ENCODE results near the gene SPSB4.

SPSB4 gene

GRCh38 chr3:141063831-141064230 is 12.7 kb downstream of the SPSB4 start:
- H3K27ac ChIP-seq (ENCODE audit: low read depth, low read length): no peak overlapping the region
- no peak overlapping the region for H3K4me3 ChIP-seq (ENCODE audit: insufficient read depth, low read length, poor library complexity, severe bottlenecking)
- no peaks in the 10 kb centered on the region; the same call in 1 of the 2 replicates for H3K27me3 ChIP-seq (ENCODE audit: low read length)
- no peaks in the 10 kb centered on the region for H4K20me1 ChIP-seq (ENCODE audit: low read depth, low read length)
- H3K9ac ChIP-seq (ENCODE audit: low read length): no peak overlapping the region
- H3K4me2 ChIP-seq (ENCODE audit: low read depth, low read length, poor library complexity, severe bottlenecking): no peak overlapping the region
- H3K9me2 ChIP-seq (replicated peaks; ENCODE audit: insufficient read depth, low read length): no peaks in the 10 kb centered on the region
- no peaks in the 10 kb centered on the region for H3K79me2 ChIP-seq (ENCODE audit: insufficient read depth, low read length)
- no peaks in the 10 kb centered on the region for H3F3A ChIP-seq (ENCODE audit: insufficient read depth)
- no peak overlapping the region for H2AFZ ChIP-seq (ENCODE audit: low read depth, low read length, severe bottlenecking)
- no peaks in the 10 kb centered on the region for H3K36me3 ChIP-seq (ENCODE audit: low read length)
- no peak for TF ChIP-seq CTCF (IDR thresholded peaks at IDR 0.05; ENCODE audit: insufficient read depth, low read length, poor library complexity, severe bottlenecking)
- H3K9me3 ChIP-seq (ENCODE audit: insufficient read depth, low read length): no peaks in the 10 kb centered on the region

GRCh38 chr3:141064255-141064926 is 13.2 kb downstream of the SPSB4 start:
- H3K4me2 ChIP-seq (ENCODE audit: low read depth, low read length, poor library complexity, severe bottlenecking): no peak overlapping the region
- TF ChIP-seq CTCF (IDR thresholded peaks at IDR 0.05; ENCODE audit: insufficient read depth, low read length, poor library complexity, severe bottlenecking): no peak
- TF ChIP-seq EZH2phosphoT487 (conservative IDR thresholded peaks at IDR 0.05; ENCODE audit: low read length): no peak
- H3K36me3 ChIP-seq (ENCODE audit: low read length): no peaks in the 10 kb centered on the region
- H4K20me1 ChIP-seq (ENCODE audit: low read depth, low read length): no peaks in the 10 kb centered on the region
- H3K9ac ChIP-seq (ENCODE audit: low read length): no peak overlapping the region
- H3K9me2 ChIP-seq (replicated peaks; ENCODE audit: insufficient read depth, low read length): no peaks in the 10 kb centered on the region
- H3F3A ChIP-seq (ENCODE audit: insufficient read depth): no peaks in the 10 kb centered on the region
- H3K27ac ChIP-seq (ENCODE audit: low read depth, low read length): no peak overlapping the region
- no peaks in the 10 kb centered on the region; the same call in 1 of the 2 replicates for H3K27me3 ChIP-seq (ENCODE audit: low read length)
- no peak overlapping the region for H2AFZ ChIP-seq (ENCODE audit: low read depth, low read length, severe bottlenecking)
- H3K9me3 ChIP-seq (ENCODE audit: insufficient read depth, low read length): no peaks in the 10 kb centered on the region
- no peaks in the 10 kb centered on the region for H3K79me2 ChIP-seq (ENCODE audit: insufficient read depth, low read length)
- no peak overlapping the region for H3K4me3 ChIP-seq (ENCODE audit: insufficient read depth, low read length, poor library complexity, severe bottlenecking)

- H2AFZ ChIP-seq (ENCODE audit: low read depth, low read length, severe bottlenecking): no peak overlapping the region
- H3K36me3 ChIP-seq (ENCODE audit: low read length): no peaks in the 10 kb centered on the region
- H3K9me2 ChIP-seq (replicated peaks; ENCODE audit: insufficient read depth, low read length): no peaks in the 10 kb centered on the region
- H3F3A ChIP-seq (ENCODE audit: insufficient read depth): no peaks in the 10 kb centered on the region
- H3K79me2 ChIP-seq (ENCODE audit: insufficient read depth, low read length): no peaks in the 10 kb centered on the region
- no peaks in the 10 kb centered on the region for H3K9me3 ChIP-seq (ENCODE audit: insufficient read depth, low read length)
- no peak for TF ChIP-seq CTCF (IDR thresholded peaks at IDR 0.05; ENCODE audit: insufficient read depth, low read length, poor library complexity, severe bottlenecking)
- TF ChIP-seq EZH2phosphoT487 (conservative IDR thresholded peaks at IDR 0.05; ENCODE audit: low read length): no peak
- H3K4me3 ChIP-seq (ENCODE audit: insufficient read depth, low read length, poor library complexity, severe bottlenecking): no peak overlapping the region
- H4K20me1 ChIP-seq (ENCODE audit: low read depth, low read length): no peaks in the 10 kb centered on the region
- no peak overlapping the region for H3K27ac ChIP-seq (ENCODE audit: low read depth, low read length)
- H3K27me3 ChIP-seq (ENCODE audit: low read length): no peaks in the 10 kb centered on the region; the same call in 1 of the 2 replicates
- H3K9ac ChIP-seq (ENCODE audit: low read length): no peak overlapping the region
- H3K4me2 ChIP-seq (ENCODE audit: low read depth, low read length, poor library complexity, severe bottlenecking): no peak overlapping the region
These were observed 14.1 kb downstream of the SPSB4 start for GRCh38 chr3:141065258-141065657.
